K562 (cell line): ENCODE data around the gene GPX2. TPM values are rescaled to one million over a fixed set of nuclear protein-coding genes. Genes with fewer than 3 reads are reported as not detected.

Experiments
- ATAC-seq: fragments of 200-7000 bp; cut with Tn5 transposase; 3 replicates; pipeline ENCODE4 v1.9.1; 2020; ENCODE audit warnings: moderate library complexity
- BruUV-seq: library from RNA; stranded (reverse); fragments of 400-500 nt; replicated peaks from 2 replicates; lab custom pipeline; 2021; lab: Mats Ljungman, UMichigan
- CTCF ChIA-PET: fragments of 300-600 bp; formaldehyde crosslinking; extraction: SDS; loops from one replicate; lab custom pipeline; 2021; ENCODE audit warnings: low intra/inter-chr PET ratio; lab: Yijun Ruan, JAX
- POLR2A ChIA-PET: fragments of 300-600, 350-650 bp; sonication (Branson Sonifier 250); formaldehyde crosslinking; extraction: SDS; loops from one replicate; lab custom pipeline; 2021; ENCODE audit warnings: antibody characterized with exemption, inconsistent platforms; lab: Yijun Ruan, JAX
- DNase-seq, 4 experiments: peaks; one replicate each; pipeline versions ENCODE4 v3.0.0 to v3.0.0-alpha.2; 2011 to 2018; ENCODE audit warnings: low spot score in 3 of 4, mixed read lengths in 3 of 4; ENCODE audit errors: extremely low read depth in 1 of 4
- FAIRE-seq: peaks from 2 replicates; lab custom pipeline; 2011; peaks lifted over from hg19 to GRCh38; lab: Jason Lieb, UNC
- H2AFZ ChIP-seq: 2 replicates; pipeline ENCODE4 v1.6.0; 2011; ENCODE audit warnings: low read depth, low read length, control low read depth, inconsistent platforms
- H3K27ac ChIP-seq: fragments of 200-600 bp; 3 replicates; pipeline ENCODE4 v1.8.0; 2011; ENCODE audit warnings: low read depth, mild to moderate bottlenecking, control low read depth, inconsistent platforms, low read length, moderate library complexity, mixed read lengths; ENCODE audit errors: extremely low read depth
- H3K27me3 ChIP-seq, 2 experiments: fragments of 300-600 bp in 1 of 2; 2 replicates in 1 of 2; 3 replicates in 1 of 2; pipeline versions ENCODE4 v1.6.0 to v1.8.0; 2011; ENCODE audit warnings: inconsistent platforms in 2 of 2, low read length in 2 of 2, mild to moderate bottlenecking in 1 of 2, mixed read lengths in 1 of 2, moderate library complexity in 1 of 2; ENCODE audit not compliant: control insufficient read depth in 2 of 2, insufficient read depth in 2 of 2
- H3K36me3 ChIP-seq: fragments of 300-600 bp; 3 replicates; pipeline ENCODE4 v1.8.0; 2011; ENCODE audit warnings: mild to moderate bottlenecking, low read length, inconsistent platforms; ENCODE audit not compliant: control insufficient read depth, insufficient read depth
- H3K4me1 ChIP-seq, 2 experiments: fragments of 200-600 bp in 1 of 2; replicated peaks in 1 of 2; 2 replicates in 1 of 2; 3 replicates in 1 of 2; pipeline versions ENCODE4 v1.5.1 to v1.8.0; 2011; ENCODE audit warnings: inconsistent platforms in 2 of 2, low read length in 2 of 2, mild to moderate bottlenecking in 1 of 2, mixed read lengths in 1 of 2, moderate library complexity in 1 of 2; ENCODE audit not compliant: control insufficient read depth in 2 of 2, insufficient read depth in 2 of 2
- H3K4me2 ChIP-seq: 2 replicates; pipeline ENCODE4 v1.6.1; 2011; ENCODE audit warnings: low read length, control low read depth, inconsistent platforms, mixed read lengths; ENCODE audit not compliant: insufficient read depth
- H3K4me3 ChIP-seq: fragments of 200-600 bp; sonication (generic), shearing (Covaris generic); 2 replicates; pipeline ENCODE4 v1.5.1; 2016; ENCODE audit warnings: control low read depth, inconsistent platforms
- H3K79me2 ChIP-seq: fragments of 200-600 bp; 3 replicates; pipeline ENCODE4 v1.8.0; 2011; ENCODE audit warnings: low read length, inconsistent platforms; ENCODE audit not compliant: control insufficient read depth, insufficient read depth
- H3K9ac ChIP-seq, 2 experiments: 2 replicates each; pipeline versions ENCODE4 v1.6.0 to v1.6.1; 2011; ENCODE audit warnings: low read depth in 2 of 2, low read length in 2 of 2, control low read depth in 1 of 2, inconsistent platforms in 1 of 2, mild to moderate bottlenecking in 1 of 2, mixed read lengths in 1 of 2; ENCODE audit not compliant: insufficient read depth in 1 of 2
- H3K9me1 ChIP-seq: one replicate; pipeline ENCODE4 v1.6.0; 2011; ENCODE audit warnings: inconsistent platforms, mild to moderate bottlenecking, low read length, moderate library complexity; ENCODE audit not compliant: control insufficient read depth, insufficient read depth
- H3K9me3 ChIP-seq: replicated peaks from 2 replicates; pipeline ENCODE4 v1.5.1; 2011; ENCODE audit warnings: low read depth, low read length, inconsistent platforms; ENCODE audit not compliant: control insufficient read depth, insufficient read depth
- H4K20me1 ChIP-seq: replicated peaks from 2 replicates; pipeline ENCODE4 v1.6.1; 2011; ENCODE audit warnings: low read length, inconsistent platforms, mixed read lengths; ENCODE audit not compliant: control insufficient read depth, insufficient read depth
- BCOR ChIP-seq: fragments of 450-650 bp; IDR thresholded peaks from 2 replicates; pipeline ENCODE4 v1.6.1; 2016
- TRIM28 ChIP-seq: fragments of 450-650 bp; IDR thresholded peaks from 2 replicates; pipeline ENCODE4 v1.6.1; 2017
- ZBTB7A ChIP-seq: IDR thresholded peaks from 2 replicates; pipeline ENCODE4 v1.6.1; 2011; ENCODE audit warnings: low read depth, mild to moderate bottlenecking, low read length, moderate library complexity, borderline replicate concordance; ENCODE audit not compliant: control insufficient read depth
- ZFP30 ChIP-seq: fragments of 250-450 bp; sonication (Bioruptor Pico); IDR thresholded peaks from 2 replicates; pipeline ENCODE4 v1.8.0; 2022; ENCODE audit warnings: moderate library complexity, mild to moderate bottlenecking, inconsistent platforms, borderline replicate concordance
- ZNF407 ChIP-seq: fragments of 450-650 bp; IDR thresholded peaks from 2 replicates; pipeline ENCODE4 v1.6.1; 2016; ENCODE audit warnings: low read depth
- WGBS: fragments of 100-300 bp; shearing (Covaris generic); methylation state at CpG from one replicate; pipeline ENCODE4 v1.1.6; 2016; ENCODE audit warnings: low coverage, mixed read lengths; ENCODE audit not compliant: insufficient coverage; ENCODE audit errors: missing lambda C conversion rate; 5-methylcytosine and 5-hydroxymethylcytosine counted together
- in situ Hi-C: fragments of 300-500 bp; cut with MboI; formaldehyde crosslinking; loops from 4 replicates; pipeline ENCODE4 v1.15.0; 2018; ENCODE audit warnings: inconsistent platforms, mixed read lengths
- intact Hi-C: fragments of 100-400 bp; cut with micrococcal nuclease; formaldehyde crosslinking; loops from 2 replicates; pipeline ENCODE4 v1.14.2; 2022
- polyA plus RNA-seq, 8 experiments: library from polyadenylated mRNA; depleted of rRNA in 4 of 8; stranded (reverse) in 5 of 8; unstranded in 3 of 8; fragments of >200 nt; fragmentation: Nextera tagmentation in 2 of 8; fragmentation: Illumina TruSeq in 1 of 8; extraction: Ambion mirVana in 2 of 8; extraction: Trizol in 1 of 8; gene quantifications; 2 replicates each; pipeline versions ENCODE4 v1.2.1 to v1.2.3, GENCODE V29; 2011 to 2014; ENCODE audit warnings: inconsistent platforms in 1 of 8, missing spikeins in 1 of 8
- total RNA-seq, 7 experiments: library from RNA; depleted of rRNA in 6 of 7; stranded (reverse); fragments of >200 nt in 6 of 7; fragmentation: Illumina TruSeq in 2 of 7; extraction: Trizol in 2 of 7; gene quantifications; 2 replicates each; pipeline versions ENCODE4 v1.2.1 to v1.2.3, GENCODE V29; 2011 to 2021; ENCODE audit warnings: low replicate concordance in 1 of 7

The GPX2 gene
- total and polyA plus RNA-seq, 9 of the 15 experiments (the other 6 are each of a cell fraction or from before 2014, with no cell fraction given), result 0.24 TPM; not detected in 8

GRCh38 chr14:64915029-64915424, 27.5 kb downstream of the GPX2 start:
- ATAC-seq (no peak), DNase-seq (no peak), FAIRE-seq (no peak)
- no peaks in the 10 kb centered on the region; the same call in 1 of the 2 replicates for H3K9me3 ChIP-seq
- 8% methylated on average over 4 of the region's 4 CpGs for WGBS
- ChIA-PET POLR2A (interaction anchor here (0.6 to 2.1 kb wide), 8 partner anchors 10 to 1293 kb away, joined by 3 to 10 read pairs (median 4); partner anchors contain the start of gene PLEKHG3), CTCF (no interaction called here)
- peak overlapping the region; percentile 86 for H3K27ac ChIP-seq
- intact Hi-C loops, result no loop called here
- peak overlapping the region; percentile 87 to 100; a peak in 3 of 4 replicates for H3K9ac ChIP-seq
- H3K4me1 ChIP-seq, result peaks cover 0 to 3% of the 10 kb centered on the region in 2 experiments; a peak in 2 of 5 replicates
- H3K79me2 ChIP-seq, result peaks cover 29% of the 10 kb centered on the region
- no peaks in the 10 kb centered on the region for H4K20me1 ChIP-seq
- H3K4me2 ChIP-seq, result peak overlapping the region; percentile 82
- H3K9me1 ChIP-seq, result no peaks in the 10 kb centered on the region
- peak overlapping the region; percentile 85 for H2AFZ ChIP-seq
- no peak for TF ChIP-seq ZBTB7A
- TF ChIP-seq, all 486 proteins: peak for 0
- TSS peak; percentile 68 for BruUV-seq
- in situ Hi-C loops, result no loop called here
- peaks cover 10% of the 10 kb centered on the region; the same call in 2 of the 3 replicates for H3K36me3 ChIP-seq
- no peaks in the 10 kb centered on the region for H3K27me3 ChIP-seq
- H3K4me3 ChIP-seq, result peak overlapping the region; percentile 78

- peaks cover 29% of the 10 kb centered on the region for H3K79me2 ChIP-seq
- peak within 1 kb of the TSS; percentile 86 for H3K27ac ChIP-seq
- H4K20me1 ChIP-seq, result no peaks in the 10 kb centered on the region
- H3K4me2 ChIP-seq, result peak within 1 kb of the TSS; percentile 82
- H2AFZ ChIP-seq, result peak within 1 kb of the TSS; percentile 85
- H3K36me3 ChIP-seq, result peaks cover 10% of the 10 kb centered on the region; the same call in 2 of the 3 replicates
- FAIRE-seq (peak; percentile 98), ATAC-seq (peak; percentile 98), DNase-seq (peak; percentile 82 to 94 (median 85))
- under 1% methylated on average over 44 of the region's 49 CpGs for WGBS
- POLR2A ChIA-PET, result interaction anchor here (0.6 to 2.1 kb wide), 9 partner anchors 10 to 1293 kb away, joined by 3 to 10 read pairs (median 3); partner anchors contain the start of gene PLEKHG3
- in situ Hi-C loops (no loop called here), intact Hi-C loops (no loop called here)
- no peaks in the 10 kb centered on the region; the same call in 1 of the 2 replicates for H3K9me3 ChIP-seq
- H3K9ac ChIP-seq, result peak within 1 kb of the TSS; percentile 87 to 100
- peaks cover 0 to 3% of the 10 kb centered on the region in 2 experiments; a peak in 2 of 5 replicates for H3K4me1 ChIP-seq
- CTCF ChIA-PET, result no interaction called here
- no peaks in the 10 kb centered on the region for H3K9me1 ChIP-seq
- peak within 1 kb of the TSS; percentile 78 for H3K4me3 ChIP-seq
- H3K27me3 ChIP-seq, result no peaks in the 10 kb centered on the region
- no TSS peak for BruUV-seq
- no peak for TF ChIP-seq ZFP30 (CRISPR knock-in tag)
- no peak for TF ChIP-seq BCOR
- peak; percentile 81 for TF ChIP-seq ZNF407
- TF ChIP-seq TRIM28, result no peak
Observed at GRCh38 chr14:64914237-64915028, 28.1 kb downstream of the GPX2 start, which contains the start of gene CHURC1. Gene CHURC1 (plus strand): TSS chr14:64914455. CDS start chr14:64914496, 41 bp downstream.
